Measurements from ENCODE around the gene TBC1D4.

DNA sequence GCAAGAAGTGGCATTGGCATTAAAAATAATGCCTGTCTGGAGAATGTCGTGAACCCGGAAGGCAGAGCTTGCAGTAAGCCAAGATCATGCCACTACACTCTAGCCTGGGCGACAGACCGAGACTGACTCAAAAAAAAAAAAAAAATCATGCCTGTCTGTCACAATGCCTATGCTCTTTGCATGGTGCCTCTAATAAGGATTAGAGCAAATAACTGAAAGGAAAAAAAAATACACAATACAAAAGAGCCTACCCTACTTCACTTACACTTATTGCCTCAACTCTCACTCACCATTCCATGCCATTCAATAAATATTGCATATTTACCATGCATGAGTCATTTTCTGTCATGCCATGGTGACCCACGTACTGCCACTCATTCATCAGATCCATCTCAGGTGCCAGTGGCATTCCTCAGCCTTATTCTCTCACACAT is 49.1 kb downstream of the TBC1D4 start:
- TF ChIP-seq, protein P1, sequence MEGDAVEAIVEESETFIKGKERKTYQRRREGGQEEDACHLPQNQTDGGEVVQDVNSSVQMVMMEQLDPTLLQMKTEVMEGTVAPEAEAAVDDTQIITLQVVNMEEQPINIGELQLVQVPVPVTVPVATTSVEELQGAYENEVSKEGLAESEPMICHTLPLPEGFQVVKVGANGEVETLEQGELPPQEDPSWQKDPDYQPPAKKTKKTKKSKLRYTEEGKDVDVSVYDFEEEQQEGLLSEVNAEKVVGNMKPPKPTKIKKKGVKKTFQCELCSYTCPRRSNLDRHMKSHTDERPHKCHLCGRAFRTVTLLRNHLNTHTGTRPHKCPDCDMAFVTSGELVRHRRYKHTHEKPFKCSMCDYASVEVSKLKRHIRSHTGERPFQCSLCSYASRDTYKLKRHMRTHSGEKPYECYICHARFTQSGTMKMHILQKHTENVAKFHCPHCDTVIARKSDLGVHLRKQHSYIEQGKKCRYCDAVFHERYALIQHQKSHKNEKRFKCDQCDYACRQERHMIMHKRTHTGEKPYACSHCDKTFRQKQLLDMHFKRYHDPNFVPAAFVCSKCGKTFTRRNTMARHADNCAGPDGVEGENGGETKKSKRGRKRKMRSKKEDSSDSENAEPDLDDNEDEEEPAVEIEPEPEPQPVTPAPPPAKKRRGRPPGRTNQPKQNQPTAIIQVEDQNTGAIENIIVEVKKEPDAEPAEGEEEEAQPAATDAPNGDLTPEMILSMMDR (IDR thresholded peaks at IDR 0.05): no peak
- no peak for TF ChIP-seq POLR2A (IDR thresholded peaks at IDR 0.05)
